Hepatocyte (in vitro differentiated cells): ENCODE data around the gene FERMT2. TPM values are rescaled to one million over a fixed set of nuclear protein-coding genes. Genes with fewer than 3 reads are reported as not detected.

Experiments used
- DNase-seq: peaks from one replicate; pipeline ENCODE4 v3.0.0-alpha.2; 2016; ENCODE audit warnings: low spot score
- H2AFZ ChIP-seq: fragments of 200-600 bp; sonication (generic); 2 replicates; pipeline ENCODE4 v1.6.0; 2016; ENCODE audit warnings: antibody characterized with exemption, mild to moderate bottlenecking
- H3K27ac ChIP-seq: fragments of 200-600 bp; sonication (generic); 2 replicates; pipeline ENCODE4 v1.5.1; 2016; ENCODE audit warnings: mild to moderate bottlenecking
- H3K27me3 ChIP-seq: fragments of 200-600 bp; sonication (generic); 2 replicates; pipeline ENCODE4 v1.6.1; 2016
- H3K36me3 ChIP-seq: fragments of 200-600 bp; sonication (generic); replicated peaks from 2 replicates; pipeline ENCODE4 v1.5.1; 2016; ENCODE audit warnings: low read depth; ENCODE audit not compliant: insufficient read depth
- H3K4me1 ChIP-seq: fragments of 200-600 bp; sonication (generic); 2 replicates; pipeline ENCODE4 v1.5.1; 2016; ENCODE audit warnings: mild to moderate bottlenecking, moderate library complexity; ENCODE audit not compliant: insufficient read depth
- H3K4me2 ChIP-seq: fragments of 200-600 bp; sonication (generic); 2 replicates; pipeline ENCODE4 v1.6.0; 2016
- H3K4me3 ChIP-seq: fragments of 200-600 bp; sonication (generic); 2 replicates; pipeline ENCODE4 v1.5.1; 2016; ENCODE audit warnings: mild to moderate bottlenecking
- H3K79me2 ChIP-seq: fragments of 200-600 bp; sonication (generic); 2 replicates; pipeline ENCODE4 v1.6.0; 2017; ENCODE audit warnings: mild to moderate bottlenecking
- H3K9me2 ChIP-seq: fragments of 200-600 bp; sonication (generic); replicated peaks from 2 replicates; pipeline ENCODE4 v1.6.0; 2017; ENCODE audit warnings: mild to moderate bottlenecking; ENCODE audit not compliant: insufficient read depth
- H3K9me3 ChIP-seq: fragments of 200-600 bp; sonication (generic); 2 replicates; pipeline ENCODE4 v1.5.1; 2016; ENCODE audit warnings: low read depth, mild to moderate bottlenecking
- H4K20me1 ChIP-seq: fragments of 200-600 bp; sonication (generic); 2 replicates; pipeline ENCODE4 v1.6.0; 2016; ENCODE audit warnings: mild to moderate bottlenecking; ENCODE audit not compliant: insufficient read depth, poor library complexity, severe bottlenecking
- EZH2 ChIP-seq: fragments of 200-600 bp; sonication (generic); IDR thresholded peaks from 2 replicates; pipeline ENCODE4 v1.6.1; 2016; ENCODE audit warnings: antibody characterized with exemption, mild to moderate bottlenecking, borderline replicate concordance
- EZH2phosphoT487 ChIP-seq: fragments of 200-600 bp; sonication (generic); IDR thresholded peaks from one replicate; pipeline ENCODE4 v1.6.1; 2018; ENCODE audit warnings: antibody characterized with exemption, mild to moderate bottlenecking, low read depth, moderate library complexity; ENCODE audit not compliant: unreplicated experiment, severe bottlenecking
- WGBS: methylation state at CpG from one replicate; pipeline ENCODE4 v1.1.6; 2016; ENCODE audit warnings: low lambda C conversion rate; ENCODE audit errors: missing lambda C conversion rate; 5-methylcytosine and 5-hydroxymethylcytosine counted together
- polyA plus RNA-seq: library from polyadenylated mRNA; unstranded; fragments of >200 nt; fragmentation: Nextera tagmentation; extraction: Ambion mirVana; gene quantifications from 2 replicates; pipeline ENCODE4 v1.2.1, GENCODE V29; 2016
- total RNA-seq: library from RNA; depleted of rRNA; stranded (reverse); fragments of >200 nt; gene quantifications from 2 replicates; pipeline ENCODE4 v1.2.3, GENCODE V29; 2014
- TF ChIP-seq, protein P1 (sequence below): fragments of 200-600 bp; sonication (generic); IDR thresholded peaks from 2 replicates; pipeline ENCODE4 v1.5.1; 2016; ENCODE audit warnings: antibody characterized with exemption, mild to moderate bottlenecking; ENCODE audit not compliant: poor library complexity

The FERMT2 gene
- total and polyA plus RNA-seq, 2 experiments from 2014 or later, result 38.6 to 95.4 TPM

DNA sequence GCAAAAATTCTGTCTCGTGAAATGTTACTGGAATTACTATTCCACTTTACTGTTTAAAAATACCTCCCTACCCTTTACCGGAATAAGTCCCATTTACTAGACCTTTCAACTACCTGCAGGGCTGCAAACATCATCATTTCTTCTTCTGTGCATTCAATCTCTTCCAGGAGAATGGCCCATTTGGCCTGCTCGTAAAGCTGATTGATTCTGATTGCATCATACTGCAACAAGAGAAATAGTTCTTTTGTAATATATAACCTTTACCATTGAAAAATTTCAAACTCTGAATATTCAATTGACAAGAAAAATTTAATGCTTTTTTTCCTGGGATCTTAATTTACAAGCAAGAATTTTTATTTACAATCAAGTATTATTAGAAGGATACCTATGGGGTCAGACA, 72.4 kb downstream of the FERMT2 start:
- Histone ChIP-seq H3K79me2 (no peaks in the 10 kb centered on the region), H3K4me2 (no peak overlapping the region), H2AFZ (no peak overlapping the region), H3K4me3 (no peak overlapping the region), H3K4me1 (no peaks in the 10 kb centered on the region), H3K27ac (no peak overlapping the region), H4K20me1 (no peaks in the 10 kb centered on the region), H3K9me3 (no peaks in the 10 kb centered on the region), H3K9me2 (no peaks in the 10 kb centered on the region), H3K27me3 (no peaks in the 10 kb centered on the region), H3K36me3 (no peaks in the 10 kb centered on the region)
- no peak for DNase-seq
- TF ChIP-seq EZH2phosphoT487 (no peak), EZH2 (no peak)
- TF ChIP-seq, protein P1, sequence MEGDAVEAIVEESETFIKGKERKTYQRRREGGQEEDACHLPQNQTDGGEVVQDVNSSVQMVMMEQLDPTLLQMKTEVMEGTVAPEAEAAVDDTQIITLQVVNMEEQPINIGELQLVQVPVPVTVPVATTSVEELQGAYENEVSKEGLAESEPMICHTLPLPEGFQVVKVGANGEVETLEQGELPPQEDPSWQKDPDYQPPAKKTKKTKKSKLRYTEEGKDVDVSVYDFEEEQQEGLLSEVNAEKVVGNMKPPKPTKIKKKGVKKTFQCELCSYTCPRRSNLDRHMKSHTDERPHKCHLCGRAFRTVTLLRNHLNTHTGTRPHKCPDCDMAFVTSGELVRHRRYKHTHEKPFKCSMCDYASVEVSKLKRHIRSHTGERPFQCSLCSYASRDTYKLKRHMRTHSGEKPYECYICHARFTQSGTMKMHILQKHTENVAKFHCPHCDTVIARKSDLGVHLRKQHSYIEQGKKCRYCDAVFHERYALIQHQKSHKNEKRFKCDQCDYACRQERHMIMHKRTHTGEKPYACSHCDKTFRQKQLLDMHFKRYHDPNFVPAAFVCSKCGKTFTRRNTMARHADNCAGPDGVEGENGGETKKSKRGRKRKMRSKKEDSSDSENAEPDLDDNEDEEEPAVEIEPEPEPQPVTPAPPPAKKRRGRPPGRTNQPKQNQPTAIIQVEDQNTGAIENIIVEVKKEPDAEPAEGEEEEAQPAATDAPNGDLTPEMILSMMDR, result no peak
- 70% methylated on average over 3 of the region's 3 CpGs for WGBS

DNA sequence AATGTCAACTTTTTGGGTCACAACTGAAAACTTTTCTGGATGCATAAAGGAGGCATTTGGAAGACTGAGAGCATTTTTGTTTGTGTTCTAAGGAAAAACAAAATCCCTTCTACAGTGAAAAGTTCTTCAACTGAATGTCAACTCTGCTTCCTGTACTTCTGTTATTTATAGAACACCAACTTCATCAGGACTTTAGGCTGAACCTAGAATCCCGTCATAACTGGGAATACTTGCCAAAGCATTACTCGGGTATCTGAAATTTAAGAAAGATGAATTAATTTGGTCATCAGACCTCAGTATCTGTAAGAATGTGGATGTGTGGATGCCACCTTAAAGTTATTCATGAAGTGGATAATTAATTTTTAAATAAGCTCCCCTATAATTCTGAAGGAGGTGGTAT, 73.2 kb downstream of the FERMT2 start:
- Histone ChIP-seq H3K27ac (no peak overlapping the region), H3K9me2 (no peaks in the 10 kb centered on the region), H2AFZ (no peak overlapping the region), H3K36me3 (no peaks in the 10 kb centered on the region), H3K4me1 (no peaks in the 10 kb centered on the region), H3K4me2 (no peak overlapping the region), H4K20me1 (no peaks in the 10 kb centered on the region), H3K79me2 (no peaks in the 10 kb centered on the region), H3K9me3 (no peaks in the 10 kb centered on the region), H3K27me3 (no peaks in the 10 kb centered on the region), H3K4me3 (no peak overlapping the region)
- TF ChIP-seq EZH2phosphoT487, result no peak
- TF ChIP-seq, protein P1, result no peak
- DNase-seq, result no peak
- 97% methylated on average over 2 of the region's 2 CpGs for WGBS

- Histone ChIP-seq H3K27ac (no peak overlapping the region), H3K27me3 (no peaks in the 10 kb centered on the region), H3K36me3 (no peaks in the 10 kb centered on the region), H3K79me2 (no peaks in the 10 kb centered on the region), H2AFZ (no peak overlapping the region), H3K4me2 (no peak overlapping the region), H3K9me2 (no peaks in the 10 kb centered on the region), H4K20me1 (no peaks in the 10 kb centered on the region), H3K4me1 (no peaks in the 10 kb centered on the region), H3K9me3 (no peaks in the 10 kb centered on the region), H3K4me3 (no peak overlapping the region)
- no peak for DNase-seq
- 86% methylated on average over 2 of the region's 2 CpGs for WGBS
- TF ChIP-seq, protein P1, result no peak
- TF ChIP-seq EZH2, result no peak
- no peak for TF ChIP-seq EZH2phosphoT487
Observed at GRCh38 chr14:52876806-52877205, 74.0 kb downstream of the FERMT2 start.

DNA sequence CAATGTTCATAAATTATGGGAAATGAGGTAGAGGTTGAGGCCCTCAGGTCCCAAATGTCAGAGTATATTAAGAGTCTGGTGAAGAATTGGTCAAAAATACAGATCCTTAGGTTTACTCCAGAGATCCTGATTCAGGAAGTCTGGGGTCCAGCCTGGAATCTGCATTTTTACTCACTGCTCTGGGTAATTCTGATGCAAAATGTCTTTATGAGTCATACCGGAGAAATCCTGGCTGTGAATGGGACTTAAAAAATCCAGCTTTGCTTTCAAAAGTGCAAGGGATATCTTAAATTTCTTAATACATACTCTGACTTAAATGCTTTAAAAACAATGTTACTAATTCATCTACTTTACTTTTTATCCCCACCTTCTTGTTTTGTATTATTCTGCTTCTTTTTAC, 74.5 kb downstream of the FERMT2 start:
- no peak for TF ChIP-seq EZH2
- TF ChIP-seq EZH2phosphoT487, result no peak
- TF ChIP-seq, protein P1, result no peak
- Histone ChIP-seq H3K36me3 (no peaks in the 10 kb centered on the region), H3K4me2 (no peak overlapping the region), H3K79me2 (no peaks in the 10 kb centered on the region), H3K27ac (peak overlapping the region; percentile 33), H3K9me2 (no peaks in the 10 kb centered on the region), H3K4me3 (no peak overlapping the region), H3K27me3 (no peaks in the 10 kb centered on the region), H2AFZ (no peak overlapping the region), H3K9me3 (no peaks in the 10 kb centered on the region), H4K20me1 (no peaks in the 10 kb centered on the region), H3K4me1 (no peaks in the 10 kb centered on the region)
- 80% methylated on average over 1 of the region's 1 CpG for WGBS
- no peak for DNase-seq
